Activated CD8-positive, alpha-beta memory T cell treated with anti-CD3 and anti-CD28 coated beads for 24 hours (primary cell): ENCODE data around the gene SLC13A2.
A peak's percentile ranks its signal among the peaks of the same experiment; 100 is the strongest.

Experiments
- DNase-seq: peaks from one replicate; pipeline ENCODE4 v3.0.0-alpha.2; 2020

The SLC13A2 gene

DNA sequence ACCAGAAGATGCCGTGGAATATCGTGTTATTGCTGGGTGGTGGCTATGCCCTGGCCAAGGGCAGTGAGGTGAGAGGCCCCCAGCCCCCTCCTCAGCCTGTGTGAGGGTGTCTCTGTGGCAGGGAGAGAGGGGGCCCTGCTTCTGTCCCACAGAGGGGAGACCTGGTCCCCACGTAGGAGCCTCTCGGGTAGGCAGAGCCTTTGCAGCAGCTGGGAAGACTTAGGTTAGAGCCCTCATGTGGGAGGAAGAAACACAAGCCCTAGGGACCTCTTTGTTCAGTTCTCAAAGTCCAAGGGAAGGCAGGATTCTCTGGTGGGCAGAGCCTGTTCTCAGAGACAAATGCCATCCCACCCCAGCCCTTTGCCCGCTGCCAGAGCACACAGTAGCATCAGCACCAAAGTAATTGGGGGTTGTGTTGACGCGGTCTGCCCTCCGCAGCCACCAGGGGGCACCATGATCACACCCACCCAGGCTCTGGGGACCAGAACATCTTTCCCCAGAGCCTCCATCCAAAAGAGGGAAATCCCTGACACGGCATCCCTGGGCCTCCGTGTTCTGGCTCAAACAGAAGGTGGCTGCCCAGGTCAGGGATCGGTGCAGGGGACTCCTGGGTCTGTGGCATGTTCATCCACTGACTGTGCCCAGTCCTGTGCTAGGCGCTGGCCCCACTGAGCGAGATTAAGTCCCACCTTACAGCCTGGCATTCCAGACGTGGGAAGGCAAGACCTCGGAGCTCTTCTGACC, 21.2 kb downstream of the SLC13A2 start:
- peak; percentile 93 for DNase-seq

- DNase-seq, result no peak
Measured at GRCh38 chr17:28495635-28496034, 22.2 kb downstream of the SLC13A2 start.

GRCh38 chr17:28497931-28498330, 24.5 kb downstream of the SLC13A2 start:
- no peak for DNase-seq

DNA sequence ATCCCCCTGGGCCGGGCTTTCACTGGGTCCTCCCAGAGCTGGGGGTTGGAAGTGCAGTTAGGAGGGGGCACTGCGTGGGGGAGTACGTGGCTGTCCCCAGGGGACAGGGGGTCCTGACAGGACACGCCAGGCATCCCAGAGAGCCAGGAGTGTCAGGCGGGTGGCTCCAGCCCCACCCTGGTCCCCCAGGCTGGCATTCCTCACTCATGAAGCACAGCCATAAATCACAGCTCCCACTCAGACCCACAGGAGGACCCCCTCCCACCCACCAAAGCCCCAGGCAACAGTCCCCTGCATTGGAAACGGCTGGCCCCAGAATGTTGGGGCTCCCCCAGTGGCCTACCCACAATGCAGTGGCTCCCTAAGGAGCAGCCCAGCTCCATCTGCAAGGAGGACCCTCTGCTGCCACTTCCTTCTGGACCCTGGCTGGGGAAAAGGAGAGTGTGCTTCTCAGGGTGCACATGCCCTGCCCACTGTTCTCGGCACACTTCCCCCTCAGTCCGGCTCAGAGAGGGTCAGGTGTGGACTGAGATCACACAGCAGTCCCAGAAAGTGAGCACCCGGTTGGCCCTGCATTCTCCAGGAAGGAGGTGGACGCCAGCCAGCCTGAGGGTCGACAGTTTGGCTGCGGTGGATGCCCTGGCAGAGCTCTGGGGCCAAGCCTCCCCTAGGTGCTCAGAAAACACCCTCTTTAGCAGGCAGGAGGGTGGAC, 25.4 kb downstream of the SLC13A2 start:
- DNase-seq, result no peak

GRCh38 chr17:28499364-28499664, 25.9 kb downstream of the SLC13A2 start:
- DNase-seq, result no peak

DNA sequence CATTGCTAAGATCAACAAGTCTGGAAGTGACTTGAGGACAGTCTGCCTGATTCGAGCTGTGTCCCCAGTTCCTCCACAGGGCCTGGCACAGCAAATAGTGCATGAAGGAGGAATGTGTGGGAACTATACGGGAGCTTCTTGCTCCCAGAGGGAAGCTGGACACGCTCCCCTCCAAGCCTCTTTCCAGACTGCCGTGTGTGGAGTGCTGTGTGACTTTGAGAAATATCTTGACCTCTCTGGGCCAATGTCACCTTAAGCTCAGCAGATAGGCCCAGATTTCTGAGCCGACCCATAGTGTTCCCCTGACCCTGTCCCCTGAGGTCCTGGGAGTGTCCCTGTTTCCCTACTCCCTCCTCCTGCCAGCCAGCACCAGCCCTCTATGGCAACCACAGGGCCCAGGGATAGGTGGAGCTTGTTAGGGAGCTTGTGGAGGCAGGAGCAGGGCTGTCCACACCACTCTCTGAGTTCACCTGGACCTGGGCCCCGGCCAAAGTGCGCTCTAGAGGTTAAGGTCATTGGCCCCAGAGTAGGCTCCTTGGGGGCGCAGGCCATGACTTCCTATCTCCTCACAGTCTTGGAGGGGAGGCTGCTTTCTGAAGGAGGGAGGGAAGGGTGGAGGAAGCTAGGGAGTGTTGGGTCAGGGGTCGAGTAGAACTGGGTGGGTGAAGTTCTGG, 26.4 kb downstream of the SLC13A2 start:
- DNase-seq, result no peak

GRCh38 chr17:28500712-28501379, 27.4 kb downstream of the SLC13A2 start:
- DNase-seq, result no peak

- DNase-seq, result no peak
Measured at GRCh38 chr17:28501421-28502284, 28.2 kb downstream of the SLC13A2 start.

GRCh38 chr17:28503420-28503819, 30.0 kb downstream of the SLC13A2 start:
- no peak for DNase-seq

DNA sequence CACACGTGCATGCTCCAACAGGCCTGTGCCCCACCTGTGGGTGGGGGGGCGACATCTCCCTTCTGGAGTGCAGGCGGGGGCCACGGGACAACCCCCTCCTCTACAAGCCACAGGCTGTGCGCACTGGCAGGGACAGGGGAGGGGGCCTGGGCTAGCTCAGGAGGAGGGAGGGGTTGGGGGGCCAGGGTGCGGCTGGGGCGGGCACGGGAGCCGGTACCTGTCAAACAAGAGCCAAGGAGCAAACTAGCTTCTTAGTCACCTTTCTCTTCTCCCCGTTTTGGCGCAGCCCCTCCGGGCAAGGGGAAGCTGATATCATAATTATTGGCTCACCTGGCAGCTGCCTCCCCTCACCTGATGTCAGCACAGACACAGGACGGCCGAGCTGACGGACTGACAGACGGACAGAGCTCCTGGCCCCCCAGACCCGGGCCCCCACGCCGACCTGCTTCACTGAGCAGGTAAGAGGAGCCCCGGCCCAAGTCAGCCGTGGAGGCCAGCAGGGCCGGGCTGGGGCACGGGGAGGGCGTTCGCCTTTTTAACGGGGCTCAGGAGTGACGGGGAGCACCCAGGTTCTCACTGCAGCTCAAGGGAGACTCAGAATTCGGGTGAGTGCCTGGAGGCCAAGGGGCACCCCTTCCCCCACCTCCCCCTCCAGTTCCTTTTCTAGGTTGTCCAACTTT, 32.7 kb downstream of the SLC13A2 start, which contains the start of gene FOXN1:
TSS of gene FOXN1 (plus strand) at position 363 of the 680 bp plus-strand sequence. CDS start 17,622 bp downstream, outside the sequence.
- DNase-seq, result no peak

DNA sequence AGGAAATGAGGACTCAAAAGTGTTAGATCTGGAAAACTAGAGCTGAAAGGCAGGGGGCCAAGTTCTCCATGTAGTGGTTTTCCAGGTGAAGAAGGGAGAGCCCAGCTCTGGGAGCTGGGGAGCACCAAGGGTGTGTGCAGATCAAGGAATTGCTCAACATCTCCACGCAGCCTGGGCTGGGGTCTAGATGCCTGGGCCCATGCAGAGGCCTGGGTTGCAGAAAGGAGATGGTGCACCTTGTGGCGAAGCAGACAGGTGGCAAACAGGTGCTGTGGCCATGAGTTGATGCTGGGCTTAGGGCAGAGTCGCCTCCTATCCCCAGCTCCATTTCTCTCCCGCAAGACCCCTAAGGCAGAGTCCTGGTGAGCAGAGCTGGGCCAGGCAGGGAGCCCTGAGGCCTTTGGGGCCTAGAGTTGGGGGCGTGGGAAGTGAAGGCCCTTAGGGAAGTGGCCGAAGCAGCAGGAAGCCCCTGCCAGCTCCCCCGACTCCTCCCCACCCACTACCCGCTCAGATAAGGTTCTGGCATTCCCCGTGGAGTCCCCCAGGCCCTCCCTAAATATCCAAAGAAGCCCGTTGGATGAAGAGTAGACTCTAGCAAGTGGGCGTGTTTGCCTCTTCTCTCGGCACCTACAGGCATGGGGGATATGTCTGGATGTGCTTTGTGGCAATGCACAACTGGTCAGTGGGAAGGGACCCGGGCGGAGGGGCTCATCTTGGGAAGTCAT, 33.5 kb downstream of the SLC13A2 start:
- no peak for DNase-seq

DNA sequence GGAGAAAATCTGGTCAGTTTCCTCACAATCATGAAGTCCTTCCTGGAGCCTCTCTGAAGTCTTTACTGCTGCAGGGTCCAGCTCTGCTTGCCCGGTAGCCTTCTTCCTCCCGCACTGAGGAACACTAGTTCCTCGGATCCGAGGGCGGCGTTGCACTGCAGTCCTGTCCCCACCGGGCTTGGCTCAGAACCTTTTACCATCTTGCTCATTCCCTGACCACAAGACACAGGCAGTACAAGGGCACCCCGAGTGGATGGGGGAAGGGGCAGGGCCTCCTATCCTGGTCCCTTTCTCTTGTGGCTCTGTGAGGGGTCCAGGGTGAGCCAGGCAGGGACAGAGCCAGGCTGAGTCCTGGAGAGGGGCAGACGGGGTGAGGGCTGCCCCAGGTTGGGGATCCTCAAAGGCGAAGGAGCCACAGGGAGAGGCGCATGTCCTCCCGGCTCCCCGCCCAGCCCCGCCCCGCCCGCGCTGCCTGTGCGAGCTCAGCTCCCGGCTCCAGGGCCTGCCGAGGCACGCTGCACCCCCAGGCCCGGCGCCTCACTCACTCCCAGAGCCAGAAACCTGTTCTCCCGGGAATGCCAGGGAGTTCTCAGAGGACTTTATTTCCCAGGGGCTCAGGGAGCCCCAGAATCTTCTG, 34.2 kb downstream of the SLC13A2 start:
- no peak for DNase-seq

GRCh38 chr17:28508211-28508724, 34.8 kb downstream of the SLC13A2 start:
- DNase-seq, result no peak

DNA sequence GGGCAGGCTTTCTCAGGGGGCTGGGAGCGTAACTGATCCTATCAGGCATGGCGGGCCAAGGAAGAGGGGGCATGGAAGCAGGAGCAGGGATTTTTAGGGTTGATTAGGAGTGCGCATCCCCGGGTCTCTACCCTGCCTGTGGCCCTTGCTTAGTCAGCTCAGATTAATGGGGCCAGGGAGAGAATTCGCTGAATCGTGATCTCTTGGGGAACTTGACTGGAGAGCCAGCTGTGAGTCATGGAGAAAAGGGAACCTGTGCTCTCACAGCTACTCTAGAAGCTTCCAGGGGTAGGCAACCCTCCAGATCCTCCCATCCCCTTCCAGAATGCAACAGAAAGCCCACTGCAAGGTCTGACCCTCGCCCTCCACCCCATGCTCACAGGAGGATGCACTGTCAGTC, 36.3 kb downstream of the SLC13A2 start:
- DNase-seq, result no peak

DNA sequence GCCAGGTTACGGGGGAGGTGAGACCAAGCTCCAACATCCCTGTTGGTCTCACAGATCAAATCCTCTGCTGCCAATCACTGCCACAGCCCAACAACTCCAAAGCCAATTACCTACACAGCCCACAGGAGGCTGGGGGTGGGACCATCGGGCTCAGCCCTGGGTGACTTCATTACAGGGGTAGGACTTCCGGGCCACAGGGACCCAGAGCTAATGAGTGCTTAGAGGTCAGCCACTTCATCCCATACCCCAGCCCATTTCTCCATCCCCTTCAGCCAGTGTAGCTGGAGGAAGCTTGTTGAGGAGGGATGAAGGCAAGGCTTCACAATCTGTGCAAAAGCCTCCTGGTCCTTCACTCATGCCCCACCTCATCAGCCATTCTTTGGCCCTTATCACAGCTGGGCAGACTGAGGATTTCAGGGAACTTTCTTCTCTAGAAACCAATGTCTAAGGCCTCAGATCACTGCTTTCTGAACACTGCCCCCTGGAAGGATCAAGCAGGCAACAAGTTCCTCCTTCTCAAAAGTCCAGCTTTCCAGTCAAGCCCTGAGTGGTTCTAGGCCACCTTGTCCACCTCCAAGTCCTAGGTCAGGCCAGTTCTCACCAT, 38.5 kb downstream of the SLC13A2 start:
- no peak for DNase-seq

- DNase-seq, result no peak
Measured at GRCh38 chr17:28513476-28513875, 40.0 kb downstream of the SLC13A2 start.

DNA sequence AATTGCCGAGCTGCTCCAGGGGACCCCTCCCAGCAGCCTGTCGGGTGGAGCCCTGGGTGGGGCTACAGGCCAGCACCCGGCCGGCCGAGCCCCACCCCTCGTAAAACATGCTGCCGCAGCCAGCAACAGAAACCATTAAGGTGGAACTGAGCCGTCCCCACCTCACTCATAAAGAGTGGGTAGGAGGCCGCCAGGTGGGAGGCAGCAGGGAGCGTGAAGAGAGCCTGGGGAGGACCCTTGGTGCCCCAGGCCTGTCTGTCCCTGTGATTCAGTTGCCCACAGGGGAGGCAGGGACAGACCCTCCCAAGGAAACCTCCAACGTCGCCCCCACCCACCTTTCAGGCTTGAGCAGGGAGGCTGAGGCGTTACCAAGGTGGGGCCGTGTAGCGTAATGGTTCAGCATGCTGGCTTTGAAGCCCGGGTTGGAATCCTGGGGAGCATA, 41.1 kb downstream of the SLC13A2 start:
- DNase-seq, result no peak

GRCh38 chr17:28515518-28515917, 42.1 kb downstream of the SLC13A2 start:
- DNase-seq, result no peak

- no peak for DNase-seq
Measured at GRCh38 chr17:28518132-28518531, 44.7 kb downstream of the SLC13A2 start.

GRCh38 chr17:28518578-28518977, 45.1 kb downstream of the SLC13A2 start:
- DNase-seq, result no peak
